WTC11 (cell line): ENCODE measurements around the gene ENTREP1.

Experiments used
- ETV6 ChIP-seq: sonication (generic); formaldehyde crosslinking; IDR thresholded peaks from 2 replicates; pipeline ENCODE4 v1.8.1; 2022; ENCODE audit warnings: mild to moderate bottlenecking, missing genetic modification reagents
- MXD4 ChIP-seq: fragments of 250-450 bp; sonication (Bioruptor Pico); IDR thresholded peaks from 2 replicates; pipeline ENCODE4 v1.8.0; 2021; ENCODE audit warnings: mild to moderate bottlenecking, moderate library complexity, borderline replicate concordance
- NR1H2 ChIP-seq: sonication (generic); formaldehyde crosslinking; IDR thresholded peaks from 2 replicates; pipeline ENCODE4 v1.9.0; 2021; ENCODE audit warnings: mild to moderate bottlenecking, moderate library complexity, missing genetic modification reagents
- ZNF396 ChIP-seq: fragments of 250-450 bp; sonication (Bioruptor Pico); IDR thresholded peaks from 2 replicates; pipeline ENCODE4 v1.8.0; 2021; ENCODE audit warnings: mild to moderate bottlenecking, moderate library complexity, borderline replicate concordance
- TF ChIP-seq, protein P1 (sequence below): fragments of 200-600 bp; IDR thresholded peaks from 2 replicates; pipeline ENCODE4 v1.8.0; 2022; ENCODE audit warnings: antibody characterized with exemption
- TF ChIP-seq, protein P2 (sequence below): sonication (generic); formaldehyde crosslinking; IDR thresholded peaks from 2 replicates; pipeline ENCODE4 v1.8.0; 2022; ENCODE audit warnings: mild to moderate bottlenecking, missing genetic modification reagents
- TF ChIP-seq, protein P3 (sequence below): sonication (generic); formaldehyde crosslinking; IDR thresholded peaks from 2 replicates; pipeline ENCODE4 v1.8.1; 2022; ENCODE audit warnings: low read depth, mild to moderate bottlenecking, moderate library complexity, missing genetic modification reagents, borderline replicate concordance
- TF ChIP-seq, protein P4 (sequence below): sonication (generic); formaldehyde crosslinking; IDR thresholded peaks from 2 replicates; pipeline ENCODE4 v1.8.1; 2022; ENCODE audit warnings: low read depth, missing genetic modification reagents, borderline replicate concordance
- TF ChIP-seq, protein P5 (sequence below): sonication (generic); formaldehyde crosslinking; IDR thresholded peaks from 2 replicates; pipeline ENCODE4 v1.8.0; 2023; ENCODE audit warnings: mild to moderate bottlenecking, missing genetic modification reagents
- TF ChIP-seq, protein P6 (sequence below): fragments of 250-450 bp; sonication (Bioruptor Pico); IDR thresholded peaks from 2 replicates; pipeline ENCODE4 v1.9.0; 2021; ENCODE audit warnings: mild to moderate bottlenecking, borderline replicate concordance

DNA sequence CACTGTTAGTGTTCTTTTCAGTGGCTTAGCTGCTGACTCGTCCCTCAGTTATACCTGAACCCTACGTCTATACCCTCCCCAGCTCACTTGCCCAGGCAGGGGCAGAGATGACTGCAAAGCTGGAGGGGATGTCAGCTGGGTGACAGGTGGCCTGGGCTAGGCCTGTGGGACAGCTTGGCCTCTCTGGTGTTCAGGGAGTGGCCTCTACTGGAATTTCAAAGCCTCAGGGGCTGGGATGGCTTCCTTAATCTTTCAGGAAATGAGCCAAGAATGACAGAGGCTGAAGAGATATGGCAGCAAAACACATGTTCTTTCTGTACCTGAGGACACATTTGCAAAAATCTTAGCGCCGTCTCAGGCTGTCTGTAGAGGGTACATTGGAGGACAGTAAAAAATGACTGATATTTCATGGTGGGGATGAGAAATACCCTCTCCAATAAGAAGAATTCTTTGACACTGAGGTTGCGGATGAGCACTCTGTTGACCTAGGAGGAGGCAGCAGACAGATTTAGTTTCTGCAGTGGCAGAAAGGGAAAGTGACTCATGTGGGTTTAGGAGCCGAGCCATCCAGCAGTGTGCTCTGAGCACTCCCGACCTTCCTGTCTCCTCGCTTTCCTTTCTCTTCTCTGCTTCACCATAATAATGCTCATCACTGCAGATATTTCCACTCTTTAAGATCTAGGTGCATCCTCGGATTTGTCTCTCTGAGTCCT is 54.4 kb downstream of the ENTREP1 start:
- TF ChIP-seq, protein P1, sequence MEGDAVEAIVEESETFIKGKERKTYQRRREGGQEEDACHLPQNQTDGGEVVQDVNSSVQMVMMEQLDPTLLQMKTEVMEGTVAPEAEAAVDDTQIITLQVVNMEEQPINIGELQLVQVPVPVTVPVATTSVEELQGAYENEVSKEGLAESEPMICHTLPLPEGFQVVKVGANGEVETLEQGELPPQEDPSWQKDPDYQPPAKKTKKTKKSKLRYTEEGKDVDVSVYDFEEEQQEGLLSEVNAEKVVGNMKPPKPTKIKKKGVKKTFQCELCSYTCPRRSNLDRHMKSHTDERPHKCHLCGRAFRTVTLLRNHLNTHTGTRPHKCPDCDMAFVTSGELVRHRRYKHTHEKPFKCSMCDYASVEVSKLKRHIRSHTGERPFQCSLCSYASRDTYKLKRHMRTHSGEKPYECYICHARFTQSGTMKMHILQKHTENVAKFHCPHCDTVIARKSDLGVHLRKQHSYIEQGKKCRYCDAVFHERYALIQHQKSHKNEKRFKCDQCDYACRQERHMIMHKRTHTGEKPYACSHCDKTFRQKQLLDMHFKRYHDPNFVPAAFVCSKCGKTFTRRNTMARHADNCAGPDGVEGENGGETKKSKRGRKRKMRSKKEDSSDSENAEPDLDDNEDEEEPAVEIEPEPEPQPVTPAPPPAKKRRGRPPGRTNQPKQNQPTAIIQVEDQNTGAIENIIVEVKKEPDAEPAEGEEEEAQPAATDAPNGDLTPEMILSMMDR, result no peak
- TF ChIP-seq, protein P2, sequence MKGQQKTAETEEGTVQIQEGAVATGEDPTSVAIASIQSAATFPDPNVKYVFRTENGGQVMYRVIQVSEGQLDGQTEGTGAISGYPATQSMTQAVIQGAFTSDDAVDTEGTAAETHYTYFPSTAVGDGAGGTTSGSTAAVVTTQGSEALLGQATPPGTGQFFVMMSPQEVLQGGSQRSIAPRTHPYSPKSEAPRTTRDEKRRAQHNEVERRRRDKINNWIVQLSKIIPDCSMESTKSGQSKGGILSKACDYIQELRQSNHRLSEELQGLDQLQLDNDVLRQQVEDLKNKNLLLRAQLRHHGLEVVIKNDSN (CRISPR knock-in tag), result no peak
- no peak for TF ChIP-seq ZNF396 (CRISPR knock-in tag)
- TF ChIP-seq ETV6, result no peak
- TF ChIP-seq, protein P3, sequence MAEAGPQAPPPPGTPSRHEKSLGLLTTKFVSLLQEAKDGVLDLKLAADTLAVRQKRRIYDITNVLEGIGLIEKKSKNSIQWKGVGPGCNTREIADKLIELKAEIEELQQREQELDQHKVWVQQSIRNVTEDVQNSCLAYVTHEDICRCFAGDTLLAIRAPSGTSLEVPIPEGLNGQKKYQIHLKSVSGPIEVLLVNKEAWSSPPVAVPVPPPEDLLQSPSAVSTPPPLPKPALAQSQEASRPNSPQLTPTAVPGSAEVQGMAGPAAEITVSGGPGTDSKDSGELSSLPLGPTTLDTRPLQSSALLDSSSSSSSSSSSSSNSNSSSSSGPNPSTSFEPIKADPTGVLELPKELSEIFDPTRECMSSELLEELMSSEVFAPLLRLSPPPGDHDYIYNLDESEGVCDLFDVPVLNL (CRISPR knock-in tag), result no peak
- TF ChIP-seq NR1H2, result no peak
- no peak for TF ChIP-seq MXD4 (CRISPR knock-in tag)
- TF ChIP-seq, protein P4, sequence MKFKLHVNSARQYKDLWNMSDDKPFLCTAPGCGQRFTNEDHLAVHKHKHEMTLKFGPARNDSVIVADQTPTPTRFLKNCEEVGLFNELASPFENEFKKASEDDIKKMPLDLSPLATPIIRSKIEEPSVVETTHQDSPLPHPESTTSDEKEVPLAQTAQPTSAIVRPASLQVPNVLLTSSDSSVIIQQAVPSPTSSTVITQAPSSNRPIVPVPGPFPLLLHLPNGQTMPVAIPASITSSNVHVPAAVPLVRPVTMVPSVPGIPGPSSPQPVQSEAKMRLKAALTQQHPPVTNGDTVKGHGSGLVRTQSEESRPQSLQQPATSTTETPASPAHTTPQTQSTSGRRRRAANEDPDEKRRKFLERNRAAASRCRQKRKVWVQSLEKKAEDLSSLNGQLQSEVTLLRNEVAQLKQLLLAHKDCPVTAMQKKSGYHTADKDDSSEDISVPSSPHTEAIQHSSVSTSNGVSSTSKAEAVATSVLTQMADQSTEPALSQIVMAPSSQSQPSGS (CRISPR knock-in tag), result no peak
- TF ChIP-seq, protein P5, sequence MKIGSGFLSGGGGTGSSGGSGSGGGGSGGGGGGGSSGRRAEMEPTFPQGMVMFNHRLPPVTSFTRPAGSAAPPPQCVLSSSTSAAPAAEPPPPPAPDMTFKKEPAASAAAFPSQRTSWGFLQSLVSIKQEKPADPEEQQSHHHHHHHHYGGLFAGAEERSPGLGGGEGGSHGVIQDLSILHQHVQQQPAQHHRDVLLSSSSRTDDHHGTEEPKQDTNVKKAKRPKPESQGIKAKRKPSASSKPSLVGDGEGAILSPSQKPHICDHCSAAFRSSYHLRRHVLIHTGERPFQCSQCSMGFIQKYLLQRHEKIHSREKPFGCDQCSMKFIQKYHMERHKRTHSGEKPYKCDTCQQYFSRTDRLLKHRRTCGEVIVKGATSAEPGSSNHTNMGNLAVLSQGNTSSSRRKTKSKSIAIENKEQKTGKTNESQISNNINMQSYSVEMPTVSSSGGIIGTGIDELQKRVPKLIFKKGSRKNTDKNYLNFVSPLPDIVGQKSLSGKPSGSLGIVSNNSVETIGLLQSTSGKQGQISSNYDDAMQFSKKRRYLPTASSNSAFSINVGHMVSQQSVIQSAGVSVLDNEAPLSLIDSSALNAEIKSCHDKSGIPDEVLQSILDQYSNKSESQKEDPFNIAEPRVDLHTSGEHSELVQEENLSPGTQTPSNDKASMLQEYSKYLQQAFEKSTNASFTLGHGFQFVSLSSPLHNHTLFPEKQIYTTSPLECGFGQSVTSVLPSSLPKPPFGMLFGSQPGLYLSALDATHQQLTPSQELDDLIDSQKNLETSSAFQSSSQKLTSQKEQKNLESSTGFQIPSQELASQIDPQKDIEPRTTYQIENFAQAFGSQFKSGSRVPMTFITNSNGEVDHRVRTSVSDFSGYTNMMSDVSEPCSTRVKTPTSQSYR (CRISPR knock-in tag), result no peak
- TF ChIP-seq, protein P6, sequence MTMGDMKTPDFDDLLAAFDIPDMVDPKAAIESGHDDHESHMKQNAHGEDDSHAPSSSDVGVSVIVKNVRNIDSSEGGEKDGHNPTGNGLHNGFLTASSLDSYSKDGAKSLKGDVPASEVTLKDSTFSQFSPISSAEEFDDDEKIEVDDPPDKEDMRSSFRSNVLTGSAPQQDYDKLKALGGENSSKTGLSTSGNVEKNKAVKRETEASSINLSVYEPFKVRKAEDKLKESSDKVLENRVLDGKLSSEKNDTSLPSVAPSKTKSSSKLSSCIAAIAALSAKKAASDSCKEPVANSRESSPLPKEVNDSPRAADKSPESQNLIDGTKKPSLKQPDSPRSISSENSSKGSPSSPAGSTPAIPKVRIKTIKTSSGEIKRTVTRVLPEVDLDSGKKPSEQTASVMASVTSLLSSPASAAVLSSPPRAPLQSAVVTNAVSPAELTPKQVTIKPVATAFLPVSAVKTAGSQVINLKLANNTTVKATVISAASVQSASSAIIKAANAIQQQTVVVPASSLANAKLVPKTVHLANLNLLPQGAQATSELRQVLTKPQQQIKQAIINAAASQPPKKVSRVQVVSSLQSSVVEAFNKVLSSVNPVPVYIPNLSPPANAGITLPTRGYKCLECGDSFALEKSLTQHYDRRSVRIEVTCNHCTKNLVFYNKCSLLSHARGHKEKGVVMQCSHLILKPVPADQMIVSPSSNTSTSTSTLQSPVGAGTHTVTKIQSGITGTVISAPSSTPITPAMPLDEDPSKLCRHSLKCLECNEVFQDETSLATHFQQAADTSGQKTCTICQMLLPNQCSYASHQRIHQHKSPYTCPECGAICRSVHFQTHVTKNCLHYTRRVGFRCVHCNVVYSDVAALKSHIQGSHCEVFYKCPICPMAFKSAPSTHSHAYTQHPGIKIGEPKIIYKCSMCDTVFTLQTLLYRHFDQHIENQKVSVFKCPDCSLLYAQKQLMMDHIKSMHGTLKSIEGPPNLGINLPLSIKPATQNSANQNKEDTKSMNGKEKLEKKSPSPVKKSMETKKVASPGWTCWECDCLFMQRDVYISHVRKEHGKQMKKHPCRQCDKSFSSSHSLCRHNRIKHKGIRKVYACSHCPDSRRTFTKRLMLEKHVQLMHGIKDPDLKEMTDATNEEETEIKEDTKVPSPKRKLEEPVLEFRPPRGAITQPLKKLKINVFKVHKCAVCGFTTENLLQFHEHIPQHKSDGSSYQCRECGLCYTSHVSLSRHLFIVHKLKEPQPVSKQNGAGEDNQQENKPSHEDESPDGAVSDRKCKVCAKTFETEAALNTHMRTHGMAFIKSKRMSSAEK, result no peak
